ENCODE data around the gene TUBGCP2. TPM values are rescaled to one million over a fixed set of nuclear protein-coding genes. Genes with fewer than 3 reads are reported as not detected.
A peak's percentile ranks its signal among the peaks of the same experiment; 100 is the strongest.

The TUBGCP2 gene
- total and polyA plus RNA-seq, 2 experiments from 2014 or later: 39.7 to 53.9 TPM

GRCh38 chr10:133336118-133336576, 27.5 kb upstream of the TUBGCP2 start:
- no peaks in the 10 kb centered on the region for H3K79me2 ChIP-seq (ENCODE audit: insufficient read depth)
- in situ Hi-C loops (cut with MboI): no loop called here
- DNase-seq: no peak
- no peaks in the 10 kb centered on the region for H3K36me3 ChIP-seq (ENCODE audit: low read depth)
- no peak overlapping the region for H3K27ac ChIP-seq
- H3K4me1 ChIP-seq (ENCODE audit: insufficient read depth): no peaks in the 10 kb centered on the region
- no peaks in the 10 kb centered on the region for H3F3A ChIP-seq (ENCODE audit: insufficient read depth)
- H3K27me3 ChIP-seq (replicated peaks; ENCODE audit: insufficient read depth): peaks cover 47% of the 10 kb centered on the region
- no peak overlapping the region for H3K4me3 ChIP-seq
- no peak overlapping the region for H3K9ac ChIP-seq
- WGBS, 2 experiments (ENCODE audit: low coverage in 1 of 2, low lambda C conversion rate in 2 of 2, missing lambda C conversion rate in 2 of 2): 3 to 4% methylated on average over 22 to 40 of the region's 41 CpGs
- no peak overlapping the region for H2AFZ ChIP-seq
- H4K20me1 ChIP-seq (ENCODE audit: insufficient read depth): no peaks in the 10 kb centered on the region
- TF ChIP-seq EZH2 (IDR thresholded peaks at IDR 0.05; ENCODE audit: insufficient read depth, poor library complexity, severe bottlenecking): no peak
- TF ChIP-seq EZH2phosphoT487 (IDR thresholded peaks at IDR 0.05; ENCODE audit: insufficient read depth, low read depth): no peak
- no peaks in the 10 kb centered on the region for H3K9me2 ChIP-seq (ENCODE audit: insufficient read depth)
- no peak overlapping the region for H3K4me2 ChIP-seq (ENCODE audit: unreplicated experiment)
- no peaks in the 10 kb centered on the region for H3K9me3 ChIP-seq (ENCODE audit: low read depth)

- TF ChIP-seq EZH2phosphoT487 (IDR thresholded peaks at IDR 0.05; ENCODE audit: insufficient read depth, low read depth) (no peak), EZH2 (IDR thresholded peaks at IDR 0.05; ENCODE audit: insufficient read depth, poor library complexity, severe bottlenecking) (peak; percentile 98)
- H3K79me2 ChIP-seq (ENCODE audit: insufficient read depth): no peaks in the 10 kb centered on the region
- no peak overlapping the region for H3K27ac ChIP-seq
- peak overlapping the region; percentile 22; the same call in 1 of the 2 replicates for H3K9ac ChIP-seq
- WGBS, 2 experiments (ENCODE audit: low coverage in 1 of 2, low lambda C conversion rate in 2 of 2, missing lambda C conversion rate in 2 of 2): 2 to 5% methylated on average over 34 to 69 of the region's 75 CpGs
- no peaks in the 10 kb centered on the region for H3K36me3 ChIP-seq (ENCODE audit: low read depth)
- in situ Hi-C loops (cut with MboI): no loop called here
- H3K9me3 ChIP-seq (ENCODE audit: low read depth): no peaks in the 10 kb centered on the region
- peak overlapping the region; percentile 41; the same call in 1 of the 2 replicates for H2AFZ ChIP-seq
- peak; percentile 77 for DNase-seq
- no peaks in the 10 kb centered on the region for H4K20me1 ChIP-seq (ENCODE audit: insufficient read depth)
- H3K4me3 ChIP-seq: peak overlapping the region; percentile 56
- no peaks in the 10 kb centered on the region for H3K9me2 ChIP-seq (ENCODE audit: insufficient read depth)
- H3K4me2 ChIP-seq (ENCODE audit: unreplicated experiment): peak overlapping the region; percentile 44
- no peaks in the 10 kb centered on the region for H3F3A ChIP-seq (ENCODE audit: insufficient read depth)
- no peaks in the 10 kb centered on the region for H3K4me1 ChIP-seq (ENCODE audit: insufficient read depth)
- peaks cover 52% of the 10 kb centered on the region for H3K27me3 ChIP-seq (replicated peaks; ENCODE audit: insufficient read depth)
These were observed 26.8 kb upstream of the TUBGCP2 start for GRCh38 chr10:133335246-133336117.

GRCh38 chr10:133334503-133335245, 26.0 kb upstream of the TUBGCP2 start:
- Histone ChIP-seq H2AFZ (0 out of 2 replicates have a peak overlapping the region, but pooled peaks have one; percentile 41), H3K9me3 (ENCODE audit: low read depth) (no peaks in the 10 kb centered on the region), H3K4me2 (ENCODE audit: unreplicated experiment) (peak overlapping the region; percentile 44), H4K20me1 (ENCODE audit: insufficient read depth) (no peaks in the 10 kb centered on the region), H3F3A (ENCODE audit: insufficient read depth) (no peaks in the 10 kb centered on the region), H3K9me2 (ENCODE audit: insufficient read depth) (no peaks in the 10 kb centered on the region), H3K27me3 (replicated peaks; ENCODE audit: insufficient read depth) (peaks cover 52% of the 10 kb centered on the region), H3K36me3 (ENCODE audit: low read depth) (no peaks in the 10 kb centered on the region), H3K9ac (peak overlapping the region; percentile 22; the same call in 1 of the 2 replicates), H3K4me3 (peak overlapping the region; percentile 56), H3K27ac (no peak overlapping the region), H3K4me1 (ENCODE audit: insufficient read depth) (no peaks in the 10 kb centered on the region), H3K79me2 (ENCODE audit: insufficient read depth) (no peaks in the 10 kb centered on the region)
- WGBS, 2 experiments (ENCODE audit: low coverage in 1 of 2, low lambda C conversion rate in 2 of 2, missing lambda C conversion rate in 2 of 2): 7 to 8% methylated on average over 26 to 49 of the region's 51 CpGs
- in situ Hi-C loops (cut with MboI): no loop called here
- peak; percentile 58 for DNase-seq
- TF ChIP-seq EZH2phosphoT487 (IDR thresholded peaks at IDR 0.05; ENCODE audit: insufficient read depth, low read depth) (no peak), EZH2 (IDR thresholded peaks at IDR 0.05; ENCODE audit: insufficient read depth, poor library complexity, severe bottlenecking) (no peak)

- H2AFZ ChIP-seq: no peak overlapping the region
- DNase-seq: no peak
- TF ChIP-seq EZH2phosphoT487 (IDR thresholded peaks at IDR 0.05; ENCODE audit: insufficient read depth, low read depth): no peak
- TF ChIP-seq EZH2 (IDR thresholded peaks at IDR 0.05; ENCODE audit: insufficient read depth, poor library complexity, severe bottlenecking): no peak
- no peak overlapping the region for H3K27ac ChIP-seq
- WGBS, 2 experiments (ENCODE audit: low coverage in 1 of 2, low lambda C conversion rate in 2 of 2, missing lambda C conversion rate in 2 of 2): 61 to 66% methylated on average over 12 to 30 of the region's 30 CpGs
- H3K36me3 ChIP-seq (ENCODE audit: low read depth): no peaks in the 10 kb centered on the region
- H3K9me3 ChIP-seq (ENCODE audit: low read depth): no peaks in the 10 kb centered on the region
- no peaks in the 10 kb centered on the region for H4K20me1 ChIP-seq (ENCODE audit: insufficient read depth)
- H3K9me2 ChIP-seq (ENCODE audit: insufficient read depth): no peaks in the 10 kb centered on the region
- no peak overlapping the region for H3K4me3 ChIP-seq
- no peak overlapping the region for H3K4me2 ChIP-seq (ENCODE audit: unreplicated experiment)
- peaks cover 5% of the 10 kb centered on the region; the same call in 1 of the 2 replicates for H3K4me1 ChIP-seq (ENCODE audit: insufficient read depth)
- peaks cover 52% of the 10 kb centered on the region for H3K27me3 ChIP-seq (replicated peaks; ENCODE audit: insufficient read depth)
- peaks cover 3% of the 10 kb centered on the region; the same call in 1 of the 2 replicates for H3F3A ChIP-seq (ENCODE audit: insufficient read depth)
- in situ Hi-C loops (cut with MboI): no loop called here
- no peak overlapping the region for H3K9ac ChIP-seq
- no peaks in the 10 kb centered on the region for H3K79me2 ChIP-seq (ENCODE audit: insufficient read depth)
These were observed 24.4 kb upstream of the TUBGCP2 start for GRCh38 chr10:133332936-133333699.

All from GM23248 (cell line).